H1 (cell line): ENCODE measurements around the gene MSI1. TPM values are rescaled to one million over a fixed set of nuclear protein-coding genes. Genes with fewer than 3 reads are reported as not detected.

ENCODE experiments used
- CTCF ChIA-PET: fragments of 300-600 bp; sonication (Branson Sonifier 250); formaldehyde crosslinking; loops from one replicate; lab custom pipeline; 2021; ENCODE audit not compliant: partially characterized antibody; lab: Charles Lee
- POLR2A ChIA-PET: fragments of 300-600 bp; sonication (Branson Sonifier 250); formaldehyde crosslinking; loops from one replicate; lab custom pipeline; 2021; ENCODE audit warnings: inconsistent platforms; ENCODE audit not compliant: partially characterized antibody; lab: Charles Lee
- DNase-seq, 2 experiments: peaks; one replicate each; pipeline versions ENCODE4 v3.0.0 to v3.0.0-alpha.2; 2010 to 2022; ENCODE audit warnings: low spot score in 2 of 2, low read depth in 1 of 2, mixed read lengths in 1 of 2
- FAIRE-seq: peaks from 2 replicates; lab custom pipeline; 2011; peaks lifted over from hg19 to GRCh38; lab: Jason Lieb, UNC
- H2AFZ ChIP-seq: 2 replicates; pipeline ENCODE4 v1.8.1; 2012; ENCODE audit warnings: low read length, inconsistent platforms
- H2AK5ac ChIP-seq: 2 replicates; pipeline ENCODE4 v1.6.1; 2013; ENCODE audit warnings: low read depth, low read length
- H2BK120ac ChIP-seq: replicated peaks from 2 replicates; pipeline ENCODE3; 2013; ENCODE audit warnings: low read depth, low read length, inconsistent platforms
- H2BK12ac ChIP-seq: 2 replicates; pipeline ENCODE4 v1.6.1; 2013; ENCODE audit warnings: low read depth, low read length
- H2BK15ac ChIP-seq: 2 replicates; pipeline ENCODE4 v1.6.1; 2013; ENCODE audit warnings: low read length
- H2BK20ac ChIP-seq: 2 replicates; pipeline ENCODE4 v1.6.1; 2013; ENCODE audit warnings: low read length
- H2BK5ac ChIP-seq: 2 replicates; pipeline ENCODE4 v1.6.1; 2013; ENCODE audit warnings: low read depth, low read length
- H3K14ac ChIP-seq: 2 replicates; pipeline ENCODE4 v1.6.1; 2013; ENCODE audit warnings: inconsistent platforms; ENCODE audit not compliant: insufficient read length
- H3K18ac ChIP-seq: 2 replicates; pipeline ENCODE4 v1.6.1; 2013; ENCODE audit warnings: low read length; ENCODE audit errors: extremely low read depth
- H3K23ac ChIP-seq: 2 replicates; pipeline ENCODE4 v1.6.1; 2013; ENCODE audit warnings: inconsistent platforms; ENCODE audit not compliant: insufficient read length
- H3K23me2 ChIP-seq: 2 replicates; pipeline ENCODE4 v1.6.1; 2013; ENCODE audit warnings: low read depth, low read length
- H3K27ac ChIP-seq: 2 replicates; pipeline ENCODE4 v1.6.1; 2011; ENCODE audit warnings: low read depth, low read length, inconsistent platforms
- H3K27me3 ChIP-seq, 4 experiments: replicated peaks in 1 of 4; 1 replicate in 1 of 4; 2 replicates in 3 of 4; pipeline versions ENCODE4 v1.6.1 to v1.8.1; 2011 to 2013; ENCODE audit warnings: low read length in 3 of 4, mild to moderate bottlenecking in 3 of 4, inconsistent platforms in 2 of 4, mixed read lengths in 2 of 4, moderate library complexity in 1 of 4; ENCODE audit not compliant: control insufficient read depth in 3 of 4, insufficient read depth in 3 of 4; ENCODE audit errors: extremely low read depth in 1 of 4
- H3K36me3 ChIP-seq, 4 experiments: 2 replicates each; pipeline versions ENCODE4 v1.6.1 to v1.8.1; 2011 to 2013; ENCODE audit warnings: mild to moderate bottlenecking in 4 of 4, low read length in 3 of 4, moderate library complexity in 2 of 4, control low read depth in 1 of 4, inconsistent platforms in 1 of 4; ENCODE audit not compliant: insufficient read depth in 4 of 4, control insufficient read depth in 2 of 4
- H3K4ac ChIP-seq: replicated peaks from 2 replicates; pipeline ENCODE3; 2013; ENCODE audit warnings: low read length, low read depth, mixed read lengths, inconsistent platforms; ENCODE audit not compliant: insufficient read length
- H3K4me1 ChIP-seq, 4 experiments: replicated peaks in 1 of 4; 1 replicate in 1 of 4; 2 replicates in 3 of 4; pipeline versions ENCODE4 v1.6.1 to v1.8.1; 2011 to 2013; ENCODE audit warnings: low read length in 3 of 4, inconsistent platforms in 2 of 4, mixed read lengths in 1 of 4; ENCODE audit not compliant: insufficient read depth in 4 of 4, control insufficient read depth in 3 of 4
- H3K4me2 ChIP-seq, 2 experiments: 2 replicates each; pipeline versions ENCODE4 v1.6.1 to v1.8.1; 2011 to 2013; ENCODE audit warnings: low read depth in 2 of 2, low read length in 2 of 2, control low read depth in 1 of 2, inconsistent platforms in 1 of 2, mild to moderate bottlenecking in 1 of 2; ENCODE audit not compliant: insufficient read depth in 1 of 2
- H3K4me3 ChIP-seq, 4 experiments: fragments of 200-600, 300-600 bp in 1 of 4; sonication (generic), shearing (Covaris generic), sonication (Bioruptor Twin) in 1 of 4; 2 replicates each; pipeline versions ENCODE4 v1.5.1 to v1.8.1; 2011 to 2016; ENCODE audit warnings: low read length in 4 of 4, low read depth in 3 of 4, control low read depth in 2 of 4, inconsistent platforms in 2 of 4, mild to moderate bottlenecking in 2 of 4, mixed read lengths in 1 of 4, moderate library complexity in 1 of 4; ENCODE audit not compliant: insufficient read depth in 2 of 4; ENCODE audit errors: extremely low read depth in 1 of 4
- H3K56ac ChIP-seq: replicated peaks from 2 replicates; pipeline ENCODE3; 2013; ENCODE audit warnings: low read depth, mild to moderate bottlenecking, mixed read lengths, low read length, inconsistent platforms; ENCODE audit not compliant: insufficient read length
- H3K79me1 ChIP-seq: 2 replicates; pipeline ENCODE4 v1.6.1; 2013; ENCODE audit warnings: low read depth, low read length, control low read depth
- H3K79me2 ChIP-seq, 2 experiments: 2 replicates each; pipeline versions ENCODE4 v1.6.1 to v1.8.1; 2012 to 2013; ENCODE audit warnings: low read length in 2 of 2, mild to moderate bottlenecking in 2 of 2, inconsistent platforms in 1 of 2; ENCODE audit not compliant: insufficient read depth in 2 of 2, control insufficient read depth in 1 of 2
- H3K9ac ChIP-seq, 4 experiments: replicated peaks in 1 of 4; 1 replicate in 1 of 4; 2 replicates in 3 of 4; pipeline versions ENCODE4 v1.6.1 to v1.8.1; 2011 to 2013; ENCODE audit warnings: low read depth in 3 of 4, low read length in 3 of 4, control low read depth in 2 of 4, mild to moderate bottlenecking in 2 of 4, moderate library complexity in 2 of 4, inconsistent platforms in 1 of 4; ENCODE audit errors: extremely low read depth in 1 of 4
- H3K9me3 ChIP-seq, 2 experiments: 2 replicates each; pipeline versions ENCODE4 v1.6.1 to v1.8.1; 2012 to 2013; ENCODE audit warnings: mild to moderate bottlenecking in 2 of 2, moderate library complexity in 2 of 2, control low read depth in 1 of 2, inconsistent platforms in 1 of 2, low read depth in 1 of 2, low read length in 1 of 2, mixed read lengths in 1 of 2; ENCODE audit not compliant: insufficient read depth in 2 of 2
- H4K20me1 ChIP-seq, 2 experiments: replicated peaks in 1 of 2; 2 replicates each; pipeline versions ENCODE3 to v1.8.1; 2011 to 2013; ENCODE audit warnings: inconsistent platforms in 2 of 2, low read length in 2 of 2, mild to moderate bottlenecking in 1 of 2; ENCODE audit not compliant: insufficient read depth in 2 of 2, control insufficient read depth in 1 of 2
- H4K5ac ChIP-seq: 2 replicates; pipeline ENCODE4 v1.6.1; 2013; ENCODE audit warnings: low read length, low read depth, mixed read lengths, inconsistent platforms; ENCODE audit not compliant: insufficient read length
- H4K8ac ChIP-seq: 2 replicates; pipeline ENCODE4 v1.8.0; 2013; ENCODE audit warnings: mild to moderate bottlenecking, moderate library complexity, low read length, inconsistent platforms; ENCODE audit not compliant: insufficient read depth; ENCODE audit errors: extremely low read depth
- H4K91ac ChIP-seq: replicated peaks from 2 replicates; pipeline ENCODE3; 2013; ENCODE audit warnings: low read length, mixed read lengths, inconsistent platforms; ENCODE audit not compliant: insufficient read length
- BRCA1 ChIP-seq: IDR thresholded peaks from 2 replicates; pipeline ENCODE4 v1.6.1; 2012; ENCODE audit warnings: low read depth, low read length, improper control_type of control experiment
- CHD2 ChIP-seq: IDR thresholded peaks from 2 replicates; pipeline ENCODE4 v1.6.1; 2012; ENCODE audit warnings: low read length, improper control_type of control experiment
- JUND ChIP-seq: IDR thresholded peaks from 2 replicates; pipeline ENCODE4 v1.6.1; 2011; ENCODE audit warnings: mild to moderate bottlenecking, improper control_type of control experiment, low read length
- KDM4A ChIP-seq: IDR thresholded peaks from one replicate; pipeline ENCODE4 v1.7.1; 2012; ENCODE audit warnings: low read depth, mild to moderate bottlenecking, moderate library complexity, low read length, inconsistent platforms; ENCODE audit not compliant: severe bottlenecking
- POLR2A ChIP-seq, 2 experiments: IDR thresholded peaks; 1 replicate in 1 of 2; 2 replicates in 1 of 2; pipeline ENCODE4 v1.6.1; 2011; ENCODE audit warnings: low read depth in 2 of 2, low read length in 2 of 2, mild to moderate bottlenecking in 2 of 2; ENCODE audit errors: control extremely low read depth in 1 of 2
- RAD21 ChIP-seq, 2 experiments: IDR thresholded peaks in 1 of 2; conservative IDR thresholded peaks in 1 of 2; 2 replicates each; pipeline ENCODE4 v1.6.1; 2011; ENCODE audit warnings: low read depth in 2 of 2, low read length in 2 of 2, improper control_type of control experiment in 1 of 2, inconsistent platforms in 1 of 2, mild to moderate bottlenecking in 1 of 2, moderate library complexity in 1 of 2
- RBBP5 ChIP-seq: IDR thresholded peaks from 2 replicates; pipeline ENCODE4 v1.7.1; 2012; ENCODE audit warnings: low read depth, mild to moderate bottlenecking, inconsistent platforms, low read length, moderate library complexity, borderline replicate concordance
- RFX5 ChIP-seq: IDR thresholded peaks from 2 replicates; pipeline ENCODE4 v1.6.1; 2011; ENCODE audit warnings: low read depth, low read length, improper control_type of control experiment, borderline replicate concordance
- SP1 ChIP-seq: IDR thresholded peaks from 2 replicates; pipeline ENCODE4 v1.6.1; 2011; ENCODE audit warnings: low read depth, low read length
- SP2 ChIP-seq: IDR thresholded peaks from 2 replicates; pipeline ENCODE4 v1.6.1; 2012; ENCODE audit warnings: mild to moderate bottlenecking, low read length, inconsistent platforms
- TAF7 ChIP-seq: optimal IDR thresholded peaks from 2 replicates; pipeline ENCODE3; 2011; ENCODE audit warnings: low read depth, mild to moderate bottlenecking, inconsistent platforms, low read length, moderate library complexity, borderline replicate concordance
- YY1 ChIP-seq: IDR thresholded peaks from 2 replicates; pipeline ENCODE4 v1.6.1; 2011; ENCODE audit warnings: low read depth, mild to moderate bottlenecking, low read length
- WGBS, 2 experiments: shearing (Covaris generic) in 1 of 2; methylation state at CpG; one replicate each; pipeline versions ENCODE4 v1.1.6 to v1.1.7; 2013 to 2015; ENCODE audit warnings: low lambda C conversion rate in 2 of 2, mixed read lengths in 2 of 2, inconsistent platforms in 1 of 2, low coverage in 1 of 2, missing lambda C conversion rate in 1 of 2; ENCODE audit not compliant: insufficient replicate concordance in 2 of 2, insufficient coverage in 1 of 2, insufficient read length in 1 of 2; ENCODE audit errors: extremely low coverage in 1 of 2, missing lambda C conversion rate in 1 of 2; 5-methylcytosine and 5-hydroxymethylcytosine counted together
- polyA plus RNA-seq, 7 experiments: library from polyadenylated mRNA; depleted of rRNA in 3 of 7; stranded (reverse) in 5 of 7; unstranded in 2 of 7; fragments of >200 nt in 5 of 7; fragments of 200-250 nt in 2 of 7; gene quantifications; 1 replicate in 5 of 7; 2 replicates in 1 of 7; 4 replicates in 1 of 7; pipeline versions ENCODE4 v1.2.1 to v1.2.3, GENCODE V29; 2011 to 2013; ENCODE audit warnings: missing spikeins in 2 of 7, mixed read lengths in 2 of 7
- total RNA-seq: library from RNA; stranded (reverse); fragmentation: NEBNext Ultra II Directional; extraction: Animal tissue kit (Norgen Biotek cat#: 25700); gene quantifications from 2 replicates; pipeline ENCODE4 v1.2.1, GENCODE V29; 2021
- TF ChIP-seq, protein P1 (sequence below): IDR thresholded peaks from 2 replicates; pipeline ENCODE4 v1.6.1; 2012; ENCODE audit warnings: inconsistent platforms

Gene MSI1
- total and polyA plus RNA-seq, 2 of the 8 experiments (the other 6 are each of a cell fraction or from before 2014, with no cell fraction given), result 13.5 to 51.9 TPM

DNA sequence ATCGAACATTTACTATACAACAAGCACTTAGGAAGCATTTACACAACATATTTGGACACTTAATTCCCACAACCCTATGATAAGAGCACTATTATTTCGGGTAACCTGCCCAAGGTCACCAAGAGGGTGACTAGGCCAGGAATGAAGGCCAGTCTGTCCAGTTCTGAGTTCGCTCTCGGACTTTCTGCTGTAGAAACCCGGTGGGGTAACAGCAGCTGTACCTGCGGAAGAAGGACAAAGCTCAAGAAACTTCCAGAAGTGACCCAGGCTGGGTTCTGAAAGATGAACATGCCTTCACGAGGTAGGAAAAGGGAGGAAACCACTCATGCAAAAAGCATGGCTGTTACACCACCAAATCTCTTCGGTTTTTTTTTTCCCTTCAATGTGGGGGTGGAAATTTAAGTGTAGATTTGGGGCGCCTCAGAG is 52.2 kb downstream of the MSI1 start:
- Histone ChIP-seq H2BK5ac (0 out of 2 replicates have a peak overlapping the region, but pooled peaks have one; percentile 69), H3K14ac (no peak overlapping the region), H3K79me1 (no peaks in the 10 kb centered on the region), H3K79me2 (no peaks in the 10 kb centered on the region), H3K9ac (peak overlapping the region; percentile 57 to 73 (median 69)), H3K18ac (no peak overlapping the region), H2BK15ac (no peak overlapping the region), H2BK20ac (no peak overlapping the region), H3K4me2 (peak overlapping the region; percentile 67 to 91), H3K36me3 (no peaks in the 10 kb centered on the region), H3K27me3 (no peaks in the 10 kb centered on the region), H3K23ac (no peak overlapping the region), H2AFZ (peak overlapping the region; percentile 91; the same call in 1 of the 2 replicates), H4K91ac (peak overlapping the region; percentile 3), H4K20me1 (no peaks in the 10 kb centered on the region), H3K27ac (0 out of 2 replicates have a peak overlapping the region, but pooled peaks have one; percentile 1), H3K4ac (peak overlapping the region; percentile 50), H3K23me2 (peaks cover 3% of the 10 kb centered on the region; the same call in 1 of the 2 replicates), H2AK5ac (no peak overlapping the region), H2BK12ac (peak overlapping the region; percentile 6; the same call in 1 of the 2 replicates), H3K56ac (peak overlapping the region; percentile 22), H3K9me3 (no peaks in the 10 kb centered on the region), H2BK120ac (no peak overlapping the region), H4K8ac (no peak overlapping the region; the same call in 1 of the 2 replicates), H3K4me3 (peak overlapping the region; percentile 33 to 67 (median 56)), H3K4me1 (peaks cover 0 to 8% (median 4%) of the 10 kb centered on the region in 4 experiments; a peak in 3 of 7 replicates), H4K5ac (peak overlapping the region; percentile 7)
- ChIA-PET POLR2A (interaction anchor here (0.9 to 8.1 kb wide), 11 partner anchors 10 to 121 kb away, joined by 3 to 102 read pairs (median 4); partner anchors contain the start of genes PLA2G1B, RNU4-1, RNU4-2 and RPLP0), CTCF (interaction anchor here (0.7 to 11.0 kb wide), 15 partner anchors 8 to 619 kb away, joined by 3 to 109 read pairs (median 3); partner anchors contain the start of genes COQ5, PLA2G1B, RNU4-2 and SIRT4)
- WGBS, 2 experiments, result 65% methylated on average over 9 of the region's 9 CpGs; no CpG with 5 or more reads in 1 of the 2 experiments
- no peak for FAIRE-seq
- peak in 1 of 2 experiments; percentile 47 for DNase-seq
- TF ChIP-seq SP2 (no peak), RAD21 (IDR thresholded peaks at IDR 0.05 in 1 of 2, conservative IDR thresholded peaks at IDR 0.05 in 1 of 2; ENCODE audit: low read depth in 2 of 2, low read length in 2 of 2) (no peak), TAF7 (no peak), RBBP5 (no peak), KDM4A (no peak), POLR2A (IDR thresholded peaks at IDR 0.05; ENCODE audit: control extremely low read depth in 1 of 2, low read depth in 2 of 2, low read length in 2 of 2) (no peak), SP1 (no peak), BRCA1 (no peak), RFX5 (no peak), JUND (no peak), CHD2 (no peak), YY1 (no peak)
- TF ChIP-seq, protein P1, sequence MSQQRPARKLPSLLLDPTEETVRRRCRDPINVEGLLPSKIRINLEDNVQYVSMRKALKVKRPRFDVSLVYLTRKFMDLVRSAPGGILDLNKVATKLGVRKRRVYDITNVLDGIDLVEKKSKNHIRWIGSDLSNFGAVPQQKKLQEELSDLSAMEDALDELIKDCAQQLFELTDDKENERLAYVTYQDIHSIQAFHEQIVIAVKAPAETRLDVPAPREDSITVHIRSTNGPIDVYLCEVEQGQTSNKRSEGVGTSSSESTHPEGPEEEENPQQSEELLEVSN, result no peak
